ENCODE results near the gene LYRM1. TPM values are rescaled to one million over a fixed set of nuclear protein-coding genes. Genes with fewer than 3 reads are reported as not detected.

Gene LYRM1
- polyA plus RNA-seq, 1 of the 3 experiments (the other 2 are of a cell fraction): 18.1 TPM

GRCh38 chr16:20870122-20870820 is 30.3 kb upstream of the LYRM1 start:
- Histone ChIP-seq H3K27me3 (ENCODE audit: insufficient read depth) (no peaks in the 10 kb centered on the region), H3K9me3 (no peaks in the 10 kb centered on the region), H4K20me1 (ENCODE audit: insufficient read depth) (no peaks in the 10 kb centered on the region), H3K9me2 (no peaks in the 10 kb centered on the region), H3K79me2 (ENCODE audit: insufficient read depth) (peaks cover 84% of the 10 kb centered on the region), H2AFZ (ENCODE audit: low read depth) (no peak overlapping the region), H3K36me3 (replicated peaks in 1 of 2; ENCODE audit: control insufficient read depth in 1 of 2, insufficient read depth in 2 of 2, low read length in 1 of 2) (no peaks in the 10 kb centered on the region), H3K4me1 (ENCODE audit: control insufficient read depth in 1 of 2, insufficient read depth in 2 of 2, low read depth in 1 of 2, low read length in 1 of 2) (peaks cover 43 to 51% of the 10 kb centered on the region in 2 experiments), H3K27ac (ENCODE audit: low read depth in 2 of 2, low read length in 1 of 2) (no peak overlapping the region), H3K4me3 (ENCODE audit: low read depth in 2 of 2, low read length in 1 of 2) (no peak overlapping the region), H3K4me2 (no peak overlapping the region), H3F3A (replicated peaks; ENCODE audit: insufficient read depth) (peaks cover 16% of the 10 kb centered on the region), H3K9ac (no peak overlapping the region)
- no peak for DNase-seq
- POLR2A ChIA-PET: no interaction called here
- 90% methylated on average over 2 of the region's 2 CpGs for WGBS (ENCODE audit: low lambda C conversion rate)
- CTCF ChIA-PET: interaction anchor here (0.6 to 1.5 kb wide), 3 partner anchors 20 to 963 kb away, joined by 3 to 5 read pairs (median 3); no protein-coding TSS in a partner anchor
- TF ChIP-seq USF1 (IDR thresholded peaks at IDR 0.05; ENCODE audit: borderline replicate concordance, low read depth): no peak
- no peak for TF ChIP-seq EP300 (IDR thresholded peaks at IDR 0.05; ENCODE audit: borderline replicate concordance in 1 of 2, low read depth in 1 of 2, low read length in 1 of 2)
- TF ChIP-seq FOXJ3 (CRISPR knock-in tag; IDR thresholded peaks at IDR 0.05): no peak
- no peak for TF ChIP-seq GATA2 (CRISPR knock-in tag; IDR thresholded peaks at IDR 0.05)
- TF ChIP-seq JUND (IDR thresholded peaks at IDR 0.05): no peak
- no peak for TF ChIP-seq NFIC (IDR thresholded peaks at IDR 0.05; ENCODE audit: borderline replicate concordance)
- TF ChIP-seq POLR2AphosphoS5 (IDR thresholded peaks at IDR 0.05; ENCODE audit: low read depth, low read length): no peak

- H3K9me3 ChIP-seq: no peaks in the 10 kb centered on the region
- H3K4me3 ChIP-seq (ENCODE audit: low read depth in 2 of 2, low read length in 1 of 2): no peak overlapping the region
- DNase-seq: no peak
- H3K9ac ChIP-seq: no peak overlapping the region
- H3K4me2 ChIP-seq: no peak overlapping the region
- no peak overlapping the region for H2AFZ ChIP-seq (ENCODE audit: low read depth)
- H3K36me3 ChIP-seq (replicated peaks in 1 of 2; ENCODE audit: control insufficient read depth in 1 of 2, insufficient read depth in 2 of 2, low read length in 1 of 2): no peaks in the 10 kb centered on the region
- TF ChIP-seq FOXM1 (IDR thresholded peaks at IDR 0.05; ENCODE audit: low read depth) (no peak), FOSL2 (IDR thresholded peaks at IDR 0.05; ENCODE audit: borderline replicate concordance, low read depth) (no peak), CTCF (IDR thresholded peaks at IDR 0.05) (no peak), RAD21 (IDR thresholded peaks at IDR 0.05; ENCODE audit: low read length) (no peak), SMC3 (IDR thresholded peaks at IDR 0.05; ENCODE audit: low read depth, low read length) (no peak)
- WGBS (ENCODE audit: low lambda C conversion rate): 66% methylated on average over 2 of the region's 2 CpGs
- H3K79me2 ChIP-seq (ENCODE audit: insufficient read depth): peaks cover 88% of the 10 kb centered on the region
- H3F3A ChIP-seq (replicated peaks; ENCODE audit: insufficient read depth): peaks cover 13% of the 10 kb centered on the region
- ChIA-PET POLR2A (no interaction called here), CTCF (interaction anchor here (0.6 to 1.5 kb wide), 4 partner anchors 21 to 964 kb away, joined by 3 to 5 read pairs (median 3); no protein-coding TSS in a partner anchor)
- H3K27ac ChIP-seq (ENCODE audit: low read depth in 2 of 2, low read length in 1 of 2): no peak overlapping the region
- no peaks in the 10 kb centered on the region for H3K27me3 ChIP-seq (ENCODE audit: insufficient read depth)
- no peaks in the 10 kb centered on the region for H4K20me1 ChIP-seq (ENCODE audit: insufficient read depth)
- peaks cover 37 to 42% of the 10 kb centered on the region in 2 experiments for H3K4me1 ChIP-seq (ENCODE audit: control insufficient read depth in 1 of 2, insufficient read depth in 2 of 2, low read depth in 1 of 2, low read length in 1 of 2)
- H3K9me2 ChIP-seq: no peaks in the 10 kb centered on the region
Measured at GRCh38 chr16:20871258-20871657, 29.3 kb upstream of the LYRM1 start.
